NCI-H82 (cell line): Measurements from ENCODE around the gene ACOT11.

Source experiments
- DNase-seq: peaks from one replicate; lab custom pipeline; 2025; lab: John Stamatoyannopoulos, UW

The ACOT11 gene

GRCh38 chr1:54645806-54646676, 98.0 kb downstream of the ACOT11 start:
- DNase-seq = no peak

- no peak for DNase-seq
These were observed 101.3 kb downstream of the ACOT11 start for GRCh38 chr1:54649130-54649898.

GRCh38 chr1:54649921-54650320, 101.9 kb downstream of the ACOT11 start:
- no peak for DNase-seq

GRCh38 chr1:54650417-54650816, 102.4 kb downstream of the ACOT11 start:
- DNase-seq = no peak

GRCh38 chr1:54651608-54652007, 103.6 kb downstream of the ACOT11 start:
- no peak for DNase-seq

- DNase-seq = no peak
These were observed 104.1 kb downstream of the ACOT11 start for GRCh38 chr1:54652168-54652567.

GRCh38 chr1:54653036-54653435, 105.0 kb downstream of the ACOT11 start:
- no peak for DNase-seq

- no peak for DNase-seq
These were observed 110.3 kb downstream of the ACOT11 start for GRCh38 chr1:54658164-54658913.
